LNCaP clone FGC (cell line): ENCODE results near the gene ST6GALNAC3.
"Not testable (repeated sequence)": the region's sequence is repeated elsewhere in the genome, so short reads cannot be mapped to it uniquely, and the experiment has no call there.

Experiments
- DNase-seq: peaks from one replicate; pipeline ENCODE4 v3.0.0-alpha.2; 2011; ENCODE audit warnings: low read depth
- H3K4me3 ChIP-seq: 2 replicates; pipeline ENCODE4 v1.5.1; 2011; ENCODE audit warnings: mild to moderate bottlenecking, low read depth, low read length, control low read depth
- CTCF ChIP-seq: IDR thresholded peaks from 2 replicates; pipeline ENCODE4 v1.5.1; 2012; ENCODE audit warnings: mild to moderate bottlenecking; ENCODE audit not compliant: control insufficient read depth, insufficient read depth; ENCODE audit errors: extremely low read depth

Gene ST6GALNAC3

GRCh38 chr1:76037324-76037723 is 37.2 kb upstream of the ST6GALNAC3 start:
- TF ChIP-seq CTCF, result no peak
- DNase-seq, result no peak

DNA sequence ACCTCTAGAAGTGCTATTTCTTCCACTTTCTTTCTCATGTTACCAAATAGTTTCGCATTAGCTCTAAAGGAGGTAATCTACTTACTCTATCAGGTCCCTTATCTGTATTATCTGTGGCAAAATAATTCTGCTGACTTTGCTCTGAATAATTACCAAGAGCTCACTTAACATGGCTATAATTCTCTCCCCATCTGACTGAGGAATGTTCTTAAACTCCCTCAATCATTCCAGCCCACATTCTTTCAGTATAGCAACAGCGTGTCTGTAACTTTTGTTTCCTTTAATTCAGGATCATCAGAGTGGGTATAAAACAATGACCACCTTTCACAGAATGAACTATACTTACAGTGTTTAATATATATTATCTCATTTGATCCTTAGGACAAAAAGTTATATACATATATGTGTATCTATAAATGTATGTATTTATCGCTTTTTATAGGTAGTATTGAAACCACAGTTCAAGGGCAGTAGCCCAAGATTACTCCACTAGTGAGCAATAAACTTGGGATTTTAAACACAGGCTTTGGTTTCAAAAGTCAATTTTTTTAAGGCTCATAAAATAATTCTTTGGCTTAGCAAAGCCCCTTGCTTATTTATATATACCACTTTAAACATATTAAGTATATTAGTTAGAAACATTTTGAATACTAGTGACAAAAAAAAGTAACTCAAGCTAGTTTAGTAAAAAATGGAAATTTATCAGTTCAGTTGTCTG is 36.1 kb upstream of the ST6GALNAC3 start:
- no peak for DNase-seq
- H3K4me3 ChIP-seq, result no peak overlapping the region
- TF ChIP-seq CTCF, result no peak

More at GRCh38 chr1:76037324-76037723, 37.2 kb upstream of the ST6GALNAC3 start:
- no peak overlapping the region for H3K4me3 ChIP-seq

DNA sequence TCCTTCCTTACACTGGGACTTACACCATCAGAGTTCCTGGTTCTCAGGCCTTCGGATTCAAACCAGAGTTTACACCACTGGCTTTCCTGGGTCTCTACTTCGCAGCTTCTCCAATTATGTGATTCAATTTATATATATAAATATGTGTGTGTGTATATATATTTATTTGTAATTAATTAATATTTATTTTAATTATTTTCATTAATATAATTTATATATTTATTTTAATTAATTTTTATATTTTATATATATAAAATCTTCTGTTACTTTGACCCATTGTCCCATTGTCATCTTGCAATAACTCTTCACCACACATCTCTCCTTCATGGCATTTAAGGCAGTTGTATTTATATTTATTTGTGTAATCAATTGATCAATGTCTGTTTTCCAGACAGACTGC is 28.4 kb upstream of the ST6GALNAC3 start:
- DNase-seq, result no peak
- no peak overlapping the region for H3K4me3 ChIP-seq
- no peak for TF ChIP-seq CTCF

- DNase-seq, result no peak
- H3K4me3 ChIP-seq, result no peak overlapping the region
- TF ChIP-seq CTCF, result no peak
Observed at GRCh38 chr1:76048219-76048618, 26.3 kb upstream of the ST6GALNAC3 start.

GRCh38 chr1:76048926-76049325 is 25.6 kb upstream of the ST6GALNAC3 start:
- H3K4me3 ChIP-seq, result no peak overlapping the region
- DNase-seq, result no peak
- TF ChIP-seq CTCF, result no peak

GRCh38 chr1:76049498-76049897 is 25.0 kb upstream of the ST6GALNAC3 start:
- no peak for TF ChIP-seq CTCF
- H3K4me3 ChIP-seq, result no peak overlapping the region
- no peak for DNase-seq

- H3K4me3 ChIP-seq, DNase-seq: not testable (repeated sequence)
Observed at GRCh38 chr1:76050073-76050472, 24.5 kb upstream of the ST6GALNAC3 start.
